Small intestine (tissue), 7 donors: ENCODE results near the gene SIRT5. TPM values are rescaled to one million over a fixed set of nuclear protein-coding genes. Genes with fewer than 3 reads are reported as not detected.

Experiments used
- DNase-seq, 2 donors: peaks; one replicate each; pipeline versions ENCODE4 v3.0.0 to v3.0.0-alpha.2; 2013
- FAIRE-seq: peaks from 2 replicates; lab custom pipeline; 2012; peaks lifted over from hg19 to GRCh38; lab: Jason Lieb, UNC
- H3K27ac ChIP-seq, 3 donors: one replicate each; pipeline ENCODE4 v1.5.1; 2013; ENCODE audit warnings: low read length in 2 of 3, mild to moderate bottlenecking in 2 of 3, control low read depth in 1 of 3, inconsistent platforms in 1 of 3, low read depth in 1 of 3, moderate library complexity in 1 of 3
- H3K27me3 ChIP-seq, 3 donors: one replicate each; pipeline ENCODE4 v1.6.1; 2013; ENCODE audit warnings: low read length in 3 of 3, inconsistent platforms in 1 of 3; ENCODE audit not compliant: control insufficient read depth in 3 of 3, insufficient read depth in 3 of 3
- H3K36me3 ChIP-seq, 3 donors: one replicate each; pipeline ENCODE4 v1.6.1; 2013; ENCODE audit warnings: low read length in 3 of 3, inconsistent platforms in 1 of 3, low read depth in 1 of 3, mild to moderate bottlenecking in 1 of 3, moderate library complexity in 1 of 3; ENCODE audit not compliant: control insufficient read depth in 3 of 3, insufficient read depth in 2 of 3
- H3K4me1 ChIP-seq, 3 donors: one replicate each; pipeline ENCODE4 v1.6.1; 2013; ENCODE audit warnings: low read length in 2 of 3, inconsistent platforms in 1 of 3, low read depth in 1 of 3, mild to moderate bottlenecking in 1 of 3, moderate library complexity in 1 of 3; ENCODE audit not compliant: control insufficient read depth in 3 of 3, insufficient read depth in 2 of 3
- H3K4me3 ChIP-seq, 3 donors: one replicate each; pipeline ENCODE4 v1.5.1; 2013; ENCODE audit warnings: low read length in 3 of 3, control low read depth in 1 of 3, inconsistent platforms in 1 of 3, low read depth in 1 of 3, mild to moderate bottlenecking in 1 of 3, moderate library complexity in 1 of 3
- H3K9me3 ChIP-seq, 2 donors: one replicate each; pipeline ENCODE4 v1.6.1; 2013; ENCODE audit warnings: low read depth in 1 of 2, low read length in 1 of 2; ENCODE audit not compliant: control insufficient read depth in 2 of 2, insufficient read depth in 1 of 2
- WGBS, 3 donors: extraction: QIAGEN DNeasy Blood & Tissue Kit; methylation state at CpG; one replicate each; pipeline ENCODE4 v1.1.7; 2013; 5-methylcytosine and 5-hydroxymethylcytosine counted together
- polyA plus RNA-seq, 4 donors: library from polyadenylated mRNA; stranded (reverse) in 3 of 4; unstranded in 1 of 4; fragments of 200-250 nt in 3 of 4; fragments of 120-200 nt in 1 of 4; gene quantifications; one replicate each; pipeline versions ENCODE4 v1.2.1 to v1.2.3, GENCODE V29; 2013
- donor health status: healthy with polysubstance abuse.
- donor health status: control.
- donor health status: control.
- donor health status: Bipolar disorder and iron deficiency.
- donor health status: healthy.

The SIRT5 gene
- polyA plus RNA-seq, 4 donors = 7.5 to 14.1 (median 8.9) TPM

DNA sequence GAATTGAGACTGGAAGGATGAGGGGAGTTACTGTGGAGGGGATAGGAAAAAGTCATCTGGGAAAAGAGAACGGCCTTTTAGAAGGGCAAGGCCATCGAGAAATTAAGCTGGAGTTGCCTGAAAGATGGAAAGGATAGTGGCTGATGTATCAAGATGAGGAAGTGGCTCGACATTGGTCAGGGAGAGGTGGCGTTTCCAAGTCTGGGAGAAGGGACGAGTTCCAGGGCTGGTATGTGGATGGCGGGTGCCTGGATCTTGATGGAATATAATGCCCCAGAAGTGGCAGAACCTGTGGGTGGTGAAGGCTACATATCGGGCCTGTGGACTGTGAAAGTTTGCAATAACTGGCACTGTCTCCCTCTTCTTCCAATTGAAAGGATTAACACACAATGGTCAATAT lies 2.2 kb upstream of the SIRT5 start:
- Histone ChIP-seq H3K9me3 (no peaks in the 10 kb centered on the region), H3K36me3 (no peaks in the 10 kb centered on the region), H3K27ac (no peak overlapping the region), H3K4me3 (no peak overlapping the region), H3K4me1 (peaks cover 0 to 3% (median 0%) of the 10 kb centered on the region in 3 donors), H3K27me3 (no peaks in the 10 kb centered on the region)
- FAIRE-seq (no peak), DNase-seq (no peak)
- 85 to 92% (median 88%) methylated on average over 7 of the region's 7 CpGs for WGBS, 3 donors

DNA sequence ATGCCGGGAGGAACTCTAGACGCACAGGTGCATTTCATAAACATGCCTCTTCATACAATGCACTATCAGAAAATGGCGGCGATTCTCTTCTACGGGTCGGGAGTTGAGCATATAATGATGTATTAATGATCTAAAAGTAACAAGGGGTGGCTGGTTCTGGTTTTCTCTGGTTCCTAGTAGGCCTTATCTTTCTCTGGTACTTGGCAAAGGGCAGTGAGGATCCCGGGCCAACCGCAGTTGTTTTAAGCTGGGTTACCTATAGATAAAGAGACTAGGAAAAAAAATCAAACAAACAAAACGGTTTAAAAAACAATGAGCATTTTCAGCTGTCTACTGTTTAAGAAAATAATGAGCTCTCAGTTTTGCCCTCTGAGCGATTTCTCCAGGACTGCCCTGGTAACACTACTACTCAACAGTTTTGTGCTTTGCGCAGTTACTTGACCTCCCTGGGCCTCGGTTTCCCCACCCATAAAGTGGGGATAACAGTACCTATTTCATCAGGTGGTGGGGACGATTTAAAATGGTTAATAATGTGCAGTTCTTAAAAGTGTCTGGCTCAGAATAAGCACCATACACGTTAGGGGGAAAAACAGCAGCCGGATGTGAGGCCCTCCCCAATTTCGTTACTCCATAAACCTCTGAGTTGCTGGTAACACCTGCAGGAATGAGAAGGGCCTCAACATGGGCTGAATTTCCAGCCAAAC lies 1.3 kb upstream of the SIRT5 start:
- Histone ChIP-seq H3K4me1 (peaks cover 0 to 3% (median 0%) of the 10 kb centered on the region in 3 donors), H3K9me3 (no peaks in the 10 kb centered on the region), H3K27me3 (no peaks in the 10 kb centered on the region), H3K36me3 (no peaks in the 10 kb centered on the region), H3K27ac (peak overlapping the region in 1 of 3 donors; percentile 96), H3K4me3 (peak overlapping the region in 2 of 3 donors; percentile 66 to 94)
- DNase-seq (peak in 1 of 2 donors; percentile 7), FAIRE-seq (no peak)
- WGBS, 3 donors = 69 to 82% (median 78%) methylated on average over 16 of the region's 16 CpGs

DNA sequence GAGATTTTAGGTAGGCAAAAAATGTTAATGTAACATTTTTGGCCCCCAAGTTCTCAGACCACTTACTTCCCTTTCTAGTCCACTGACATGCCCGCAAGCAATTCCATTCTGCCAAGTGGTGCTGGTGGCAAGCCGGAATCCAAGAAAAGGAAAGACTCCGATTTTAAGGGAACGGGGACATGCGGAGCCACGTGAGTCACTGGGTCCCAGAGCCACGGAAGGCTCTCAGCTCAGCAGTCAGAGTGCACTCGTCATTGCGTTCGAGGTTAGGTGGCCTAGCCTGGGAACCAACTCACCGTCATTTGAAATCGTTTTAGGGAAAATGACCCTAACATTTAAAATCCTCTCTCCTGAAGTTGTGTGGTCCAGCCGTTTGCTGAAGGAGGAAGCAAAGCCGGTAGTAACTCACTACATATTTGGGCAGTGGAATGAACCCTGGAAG lies 711 bp upstream of the SIRT5 start:
- Histone ChIP-seq H3K27ac (peak overlapping the region in 2 of 3 donors; percentile 96 to 99), H3K9me3 (no peaks in the 10 kb centered on the region), H3K4me3 (peak overlapping the region; percentile 66 to 94 (median 75)), H3K27me3 (no peaks in the 10 kb centered on the region), H3K36me3 (no peaks in the 10 kb centered on the region), H3K4me1 (peaks cover 0 to 3% (median 0%) of the 10 kb centered on the region in 3 donors)
- DNase-seq = peak; percentile 52 to 53
- 5 to 10% (median 7%) methylated on average over 14 of the region's 14 CpGs for WGBS, 3 donors
- no peak for FAIRE-seq

DNA sequence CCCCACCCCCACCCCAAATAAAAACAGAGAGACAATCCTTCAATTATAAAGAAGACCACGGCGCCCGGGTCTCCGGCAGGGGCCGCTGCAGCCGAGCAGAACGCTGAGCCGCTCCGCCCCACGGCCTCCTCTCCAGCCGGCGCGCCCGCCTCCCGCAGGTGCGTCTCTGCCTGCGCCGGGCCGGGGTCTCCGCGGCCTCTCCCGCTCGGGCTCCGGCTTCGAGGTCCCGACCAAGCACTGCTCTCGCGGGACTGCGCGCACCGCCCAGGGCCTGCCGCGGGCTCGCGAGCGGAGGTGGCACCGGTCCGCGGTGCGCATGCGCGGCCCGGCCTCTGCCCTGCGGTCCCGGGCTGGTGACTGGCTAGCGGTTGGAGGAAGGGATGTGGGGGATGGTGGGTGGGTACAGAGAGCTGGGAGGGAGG lies 241 bp upstream of the SIRT5 start:
- WGBS, 3 donors = 0% methylated on average over 42 to 46 of the region's 46 CpGs
- Histone ChIP-seq H3K4me3 (peak overlapping the region; percentile 66 to 94 (median 75)), H3K27ac (peak overlapping the region; percentile 96 to 99 (median 98)), H3K36me3 (no peaks in the 10 kb centered on the region), H3K9me3 (no peaks in the 10 kb centered on the region), H3K27me3 (no peaks in the 10 kb centered on the region), H3K4me1 (peaks cover 0 to 3% (median 0%) of the 10 kb centered on the region in 3 donors)
- DNase-seq (peak; percentile 97 to 99), FAIRE-seq (no peak)

DNA sequence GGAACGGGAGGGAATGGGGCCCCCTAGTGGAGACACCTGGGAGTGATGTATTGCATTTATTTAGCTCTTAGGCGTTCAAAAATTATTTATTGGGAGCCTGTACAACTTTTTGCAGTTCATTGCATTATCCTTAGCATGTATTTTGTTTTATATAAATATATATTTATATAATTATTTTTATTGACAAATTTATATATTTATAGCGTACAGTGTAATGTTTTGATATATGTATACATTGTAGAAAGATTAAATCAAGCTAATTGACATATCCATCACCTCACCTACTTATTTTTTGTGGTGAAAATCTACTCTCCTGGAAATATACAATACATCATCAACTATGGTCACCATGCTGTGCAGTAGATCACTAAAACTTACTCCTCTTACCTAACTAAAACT lies 975 bp downstream of the SIRT5 start:
- DNase-seq = no peak
- peaks cover 0 to 2% (median 0%) of the 10 kb centered on the region in 3 donors for H3K36me3 ChIP-seq
- peak overlapping the region; percentile 96 to 99 (median 98) for H3K27ac ChIP-seq
- no peaks in the 10 kb centered on the region for H3K27me3 ChIP-seq
- H3K4me1 ChIP-seq = peaks cover 0 to 3% (median 0%) of the 10 kb centered on the region in 3 donors
- no peak for FAIRE-seq
- H3K4me3 ChIP-seq = peak overlapping the region in 2 of 3 donors; percentile 66 to 94
- 24 to 29% (median 29%) methylated on average over 3 of the region's 3 CpGs for WGBS, 3 donors
- H3K9me3 ChIP-seq = no peaks in the 10 kb centered on the region

DNA sequence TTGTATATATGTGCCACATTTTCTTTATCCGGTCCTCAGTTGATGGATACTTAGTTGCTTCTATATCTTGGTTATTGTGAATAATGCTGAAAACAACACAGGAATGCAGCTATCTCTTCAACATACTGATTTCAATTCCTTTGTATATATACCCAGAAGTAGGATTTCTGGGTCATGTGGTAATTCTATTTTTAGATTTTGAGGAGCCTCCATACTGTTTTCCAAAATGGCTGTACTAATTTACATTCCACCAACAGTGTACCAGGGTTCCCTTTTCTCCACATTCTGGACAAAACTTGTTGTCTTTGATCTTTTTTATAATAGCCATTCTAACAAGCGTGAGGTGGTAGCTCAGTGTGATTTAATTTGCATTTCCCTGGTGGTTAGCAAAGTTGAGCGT lies 1.6 kb downstream of the SIRT5 start:
- no peak overlapping the region for H3K27ac ChIP-seq

DNA sequence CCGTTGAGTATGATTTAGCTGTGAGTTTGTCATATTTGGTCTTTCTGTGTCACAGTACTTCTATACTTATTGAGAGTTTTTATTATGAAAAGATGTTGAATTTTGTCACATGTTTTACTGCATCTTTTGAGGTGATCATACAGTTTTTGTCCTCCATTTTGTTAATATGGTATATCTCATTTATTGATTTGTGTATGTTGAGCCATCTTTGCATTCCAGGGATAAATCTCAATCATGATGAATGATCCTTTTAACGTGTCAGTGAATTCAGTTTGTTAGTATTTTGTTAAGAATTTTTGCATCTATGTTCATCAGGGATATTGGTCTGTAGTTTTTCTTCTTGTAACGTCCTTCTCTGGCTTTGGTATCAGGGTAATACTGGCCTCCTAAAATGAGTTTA lies 3.5 kb downstream of the SIRT5 start:
- Histone ChIP-seq H3K4me1 (peaks cover 0 to 3% (median 0%) of the 10 kb centered on the region in 3 donors), H3K27me3 (no peaks in the 10 kb centered on the region), H3K9me3 (no peaks in the 10 kb centered on the region), H3K36me3 (peaks cover 0 to 9% (median 0%) of the 10 kb centered on the region in 3 donors), H3K27ac (no peak overlapping the region), H3K4me3 (no peak overlapping the region)
- FAIRE-seq = no peak
- 94 to 97% (median 95%) methylated on average over 3 of the region's 3 CpGs for WGBS, 3 donors
- no peak for DNase-seq

More for the DNA sequence above, 1.6 kb downstream of the SIRT5 start:
- DNase-seq (no peak), FAIRE-seq (no peak)
- Histone ChIP-seq H3K9me3 (no peaks in the 10 kb centered on the region), H3K4me3 (no peak overlapping the region), H3K4me1 (peaks cover 0 to 3% (median 0%) of the 10 kb centered on the region in 3 donors), H3K36me3 (peaks cover 0 to 7% (median 0%) of the 10 kb centered on the region in 3 donors), H3K27me3 (no peaks in the 10 kb centered on the region)
- 90 to 95% (median 93%) methylated on average over 3 of the region's 3 CpGs for WGBS, 3 donors

DNA sequence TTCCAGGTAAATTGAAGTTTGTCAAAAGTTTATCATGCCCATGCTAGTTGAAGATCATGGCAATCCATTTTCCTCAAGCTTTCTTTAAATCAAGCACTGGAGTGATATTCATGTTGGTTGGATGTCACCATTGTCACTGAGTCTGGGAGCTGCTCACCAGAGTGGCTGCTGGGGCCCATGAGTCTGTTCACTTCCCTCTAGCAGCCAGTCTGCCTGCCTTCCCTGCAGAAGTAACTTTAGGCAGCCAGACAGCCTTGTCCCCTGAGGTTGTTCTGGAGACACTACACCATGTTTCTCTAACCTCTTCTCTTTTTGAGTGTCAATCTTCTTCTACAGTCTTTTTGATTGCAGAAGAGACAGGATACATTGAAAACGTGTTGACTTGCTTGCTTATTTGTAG lies 5.5 kb downstream of the SIRT5 start:
- WGBS, 3 donors = 67 to 77% (median 76%) methylated on average over 1 of the region's 1 CpG
- no peaks in the 10 kb centered on the region for H3K27me3 ChIP-seq
- no peaks in the 10 kb centered on the region for H3K4me1 ChIP-seq
- FAIRE-seq (no peak), DNase-seq (no peak)
- no peaks in the 10 kb centered on the region for H3K9me3 ChIP-seq
- peaks cover 0 to 16% (median 0%) of the 10 kb centered on the region in 3 donors for H3K36me3 ChIP-seq
- no peak overlapping the region for H3K27ac ChIP-seq
- no peak overlapping the region for H3K4me3 ChIP-seq
